Body of pancreas (tissue), 4 donors: ENCODE measurements around the gene MTFMT. TPM values are rescaled to one million over a fixed set of nuclear protein-coding genes. Genes with fewer than 3 reads are reported as not detected.
A peak's percentile ranks its signal among the peaks of the same experiment; 100 is the strongest.
"Not testable (repeated sequence)": the region's sequence is repeated elsewhere in the genome, so short reads cannot be mapped to it uniquely, and the experiment has no call there.

Source experiments
- ATAC-seq: fragments of 150-250 bp; one replicate; pipeline ENCODE4 v1.9.1; 2016
- DNase-seq, 4 donors: peaks; one replicate each; pipeline ENCODE4 v3.0.0-alpha.2; 2019
- H3K27ac ChIP-seq, 4 donors: fragments of 200-600 bp; sonication (generic); 1 replicate in 3 of 4; 2 replicates in 1 of 4; pipeline versions ENCODE4 v1.5.1 to v1.6.1; 2016 to 2019; ENCODE audit warnings: mild to moderate bottlenecking in 1 of 4, mixed read lengths in 1 of 4, moderate library complexity in 1 of 4
- H3K27me3 ChIP-seq, 2 donors: fragments of 200-600 bp; sonication (generic); one replicate each; pipeline ENCODE4 v1.6.0; 2016; ENCODE audit warnings: mild to moderate bottlenecking in 1 of 2
- H3K36me3 ChIP-seq, 2 donors: fragments of 200-600 bp; sonication (generic); replicated peaks in 1 of 2; 2 replicates each; pipeline ENCODE4 v1.5.1; 2016; ENCODE audit warnings: low read depth in 2 of 2; ENCODE audit not compliant: insufficient read depth in 1 of 2
- H3K4me1 ChIP-seq: fragments of 200-600 bp; sonication (generic); one replicate; pipeline ENCODE4 v1.6.0; 2016
- H3K4me3 ChIP-seq, 2 donors: fragments of 200-600 bp; sonication (generic); 1 replicate in 1 of 2; 2 replicates in 1 of 2; pipeline ENCODE4 v1.5.1; 2016 to 2019
- H3K9me3 ChIP-seq, 3 donors: fragments of 200-600 bp; sonication (generic); 1 replicate in 2 of 3; 2 replicates in 1 of 3; pipeline ENCODE4 v1.5.1; 2016
- CTCF ChIP-seq, 7 experiments: fragments of 450-650 bp in 4 of 7; fragments of 200-600 bp in 3 of 7; sonication (generic) in 3 of 7; IDR thresholded peaks; one replicate each; pipeline ENCODE4 v1.5.1; 2016 to 2019; ENCODE audit warnings: antibody characterized with exemption in 7 of 7
- POLR2A ChIP-seq, 3 donors: fragments of 450-650 bp; IDR thresholded peaks; one replicate each; pipeline ENCODE4 v1.6.1; 2016; ENCODE audit warnings: antibody characterized with exemption in 3 of 3, mild to moderate bottlenecking in 2 of 3
- WGBS, 2 donors: methylation state at CpG; one replicate each; pipeline ENCODE4 v1.1.5; 2017; 5-methylcytosine and 5-hydroxymethylcytosine counted together
- intact Hi-C: fragments of 100-400 bp; cut with DNase I; formaldehyde crosslinking; loops from one replicate; pipeline ENCODE4 v1.15.1; 2023
- total RNA-seq, 2 donors: library from RNA; depleted of rRNA; stranded (reverse); fragments of >200 nt; gene quantifications; one replicate each; pipeline ENCODE4 v1.1.0, GENCODE V29; 2016

Gene MTFMT
- total RNA-seq, 2 donors from 2014 or later = 10.1 to 22.1 TPM

DNA sequence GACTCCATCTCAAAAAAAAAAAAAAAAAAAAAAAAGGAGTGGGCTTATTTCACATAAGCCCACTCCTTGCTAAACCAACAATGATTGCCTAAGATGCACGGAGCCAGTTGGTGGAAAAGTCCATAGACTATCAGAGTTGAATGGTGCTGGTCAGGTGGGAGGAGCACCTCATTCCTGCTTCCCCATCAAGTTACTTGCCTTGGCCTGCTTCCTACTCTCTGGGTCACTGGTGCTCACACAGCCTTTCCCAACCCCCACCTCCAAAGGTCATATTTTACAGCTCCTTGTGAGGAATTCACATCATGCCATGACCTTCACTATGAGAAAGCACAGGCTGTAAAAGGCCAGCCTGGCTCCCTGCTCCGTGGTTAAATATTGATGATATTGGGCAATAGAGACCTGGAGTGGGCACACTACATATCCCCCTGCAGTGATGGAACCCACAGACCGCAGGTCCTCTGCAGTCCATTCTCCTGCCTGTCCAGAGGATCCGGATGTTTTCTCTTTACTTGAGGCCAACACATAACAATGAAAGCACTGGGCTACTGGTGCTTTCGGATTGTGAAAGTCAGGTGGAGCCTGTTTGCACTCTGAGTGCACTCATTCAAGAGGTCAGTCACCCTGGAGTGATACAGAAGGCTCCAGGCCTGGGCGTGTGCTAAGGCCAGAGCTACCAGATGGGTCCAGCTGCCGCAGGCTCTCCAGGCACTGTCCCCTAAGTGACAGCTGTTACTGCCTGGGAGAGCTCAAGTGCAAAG is 15.5 kb upstream of the MTFMT start, which contains the start of gene SLC51B:
Gene SLC51B (plus strand): TSS at position 664 of the 758 bp plus-strand sequence. CDS start 4,618 bp downstream, outside the sequence.
- H3K36me3 ChIP-seq = no peaks in the 10 kb centered on the region
- ATAC-seq (peak; percentile 25), DNase-seq (peak in 1 of 4 donors; percentile 43)
- H3K27ac ChIP-seq = peak within 1 kb of the TSS in 2 of 4 donors; percentile 19 to 26
- H3K27me3 ChIP-seq = no peaks in the 10 kb centered on the region
- no peak within 1 kb of the TSS for H3K4me3 ChIP-seq
- peaks cover 23% of the 10 kb centered on the region for H3K4me1 ChIP-seq
- 51 to 59% methylated on average over 7 of the region's 7 CpGs for WGBS, 2 donors
- H3K9me3 ChIP-seq = no peaks in the 10 kb centered on the region
- TF ChIP-seq CTCF (IDR thresholded peaks at IDR 0.05) (no peak), POLR2A (IDR thresholded peaks at IDR 0.05) (no peak)
- intact Hi-C loops = no loop called here

DNA sequence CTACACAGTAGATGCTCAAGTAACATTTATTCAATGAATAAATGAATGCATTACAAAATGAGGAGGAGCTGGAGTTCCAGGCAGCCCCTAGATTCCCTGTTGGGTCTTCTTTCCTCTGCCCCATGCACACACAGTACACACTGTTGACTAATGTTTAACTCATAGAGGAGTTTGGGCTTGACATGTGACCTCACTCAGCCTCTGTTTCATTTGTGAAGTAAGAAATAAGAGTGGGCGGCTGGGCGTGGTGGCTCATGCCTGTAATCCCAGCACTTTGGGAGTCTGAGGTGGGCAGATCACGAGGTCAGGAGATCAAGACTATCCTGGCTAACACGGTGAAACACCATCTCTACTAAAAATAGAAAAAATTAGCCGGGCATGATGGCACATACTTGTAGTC is 14.8 kb upstream of the MTFMT start:
- H3K9me3 ChIP-seq, ATAC-seq, H3K27me3 ChIP-seq, H3K27ac ChIP-seq, intact Hi-C loops, H3K36me3 ChIP-seq, DNase-seq, H3K4me3 ChIP-seq: not testable (repeated sequence)
- H3K4me1 ChIP-seq = peaks cover 16% of the 10 kb centered on the region
- WGBS, 2 donors = 77 to 79% methylated on average over 5 of the region's 5 CpGs

GRCh38 chr15:65042776-65043327 is 13.4 kb upstream of the MTFMT start:
- Histone ChIP-seq H3K36me3 (no peaks in the 10 kb centered on the region), H3K27me3 (no peaks in the 10 kb centered on the region), H3K4me3 (no peak overlapping the region), H3K27ac (no peak overlapping the region), H3K4me1 (peaks cover 13% of the 10 kb centered on the region), H3K9me3 (no peaks in the 10 kb centered on the region)
- ATAC-seq = peak; percentile 4
- 75 to 81% methylated on average over 4 of the region's 4 CpGs for WGBS, 2 donors
- intact Hi-C loops = no loop called here
- TF ChIP-seq POLR2A (IDR thresholded peaks at IDR 0.05) (no peak), CTCF (IDR thresholded peaks at IDR 0.05) (no peak)
- DNase-seq = no peak

DNA sequence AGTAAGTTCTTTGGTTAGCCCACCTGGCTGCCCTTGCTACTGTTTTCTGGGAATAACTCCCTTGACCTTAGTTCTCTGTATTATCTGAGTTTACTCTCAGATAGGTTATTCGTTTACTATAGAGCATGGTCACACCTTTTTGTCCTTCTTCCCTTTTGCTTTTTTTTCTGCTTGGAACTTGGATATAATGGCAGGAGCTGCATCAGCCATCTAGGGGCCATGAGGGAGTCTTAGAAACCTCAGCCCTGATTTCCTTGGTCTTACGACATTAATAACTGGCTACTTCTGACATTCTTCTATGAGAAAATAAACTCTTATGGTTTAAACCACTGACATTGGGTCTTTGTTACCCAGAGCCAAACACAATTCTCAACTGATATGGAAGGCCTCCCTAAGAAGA is 12.3 kb upstream of the MTFMT start:
- TF ChIP-seq CTCF (IDR thresholded peaks at IDR 0.05) (no peak), POLR2A (IDR thresholded peaks at IDR 0.05) (no peak)
- DNase-seq = no peak
- Histone ChIP-seq H3K27me3 (no peaks in the 10 kb centered on the region), H3K4me3 (no peak overlapping the region), H3K36me3 (no peaks in the 10 kb centered on the region), H3K27ac (no peak overlapping the region), H3K9me3 (no peaks in the 10 kb centered on the region), H3K4me1 (peaks cover 13% of the 10 kb centered on the region)
- intact Hi-C loops = no loop called here
- no peak for ATAC-seq
- 55 to 64% methylated on average over 2 of the region's 2 CpGs for WGBS, 2 donors

DNA sequence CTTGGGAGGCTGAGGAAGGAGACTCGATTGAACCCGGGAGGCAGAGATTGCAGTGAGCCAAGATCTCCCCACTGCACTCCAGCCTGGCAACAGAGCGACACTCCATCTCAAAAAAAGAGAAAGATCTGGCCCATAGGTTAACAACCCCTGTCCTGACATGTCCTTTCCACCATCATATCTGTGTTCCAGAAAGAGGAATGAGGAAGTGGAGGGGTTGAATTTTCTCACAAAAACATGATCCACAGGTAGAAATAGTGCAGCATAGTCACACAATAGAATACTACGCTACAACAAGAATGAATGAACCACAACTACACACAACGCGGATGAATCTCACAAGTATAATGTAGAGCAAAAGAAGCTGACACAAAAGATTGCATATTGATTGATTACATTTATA is 11.0 kb upstream of the MTFMT start:
- peaks cover 13% of the 10 kb centered on the region for H3K4me1 ChIP-seq
- no peaks in the 10 kb centered on the region for H3K9me3 ChIP-seq
- intact Hi-C loops = no loop called here
- TF ChIP-seq CTCF (IDR thresholded peaks at IDR 0.05) (no peak), POLR2A (IDR thresholded peaks at IDR 0.05) (no peak)
- H3K27ac ChIP-seq = no peak overlapping the region
- H3K27me3 ChIP-seq = no peaks in the 10 kb centered on the region
- ATAC-seq (no peak), DNase-seq (no peak)
- WGBS, 2 donors = 84 to 87% methylated on average over 6 of the region's 6 CpGs
- H3K4me3 ChIP-seq = no peak overlapping the region
- no peaks in the 10 kb centered on the region for H3K36me3 ChIP-seq
